ENCODE data around the gene AVL9.
"Not testable (repeated sequence)": the region's sequence is repeated elsewhere in the genome, so short reads cannot be mapped to it uniquely, and the experiment has no call there.

The AVL9 gene

DNA sequence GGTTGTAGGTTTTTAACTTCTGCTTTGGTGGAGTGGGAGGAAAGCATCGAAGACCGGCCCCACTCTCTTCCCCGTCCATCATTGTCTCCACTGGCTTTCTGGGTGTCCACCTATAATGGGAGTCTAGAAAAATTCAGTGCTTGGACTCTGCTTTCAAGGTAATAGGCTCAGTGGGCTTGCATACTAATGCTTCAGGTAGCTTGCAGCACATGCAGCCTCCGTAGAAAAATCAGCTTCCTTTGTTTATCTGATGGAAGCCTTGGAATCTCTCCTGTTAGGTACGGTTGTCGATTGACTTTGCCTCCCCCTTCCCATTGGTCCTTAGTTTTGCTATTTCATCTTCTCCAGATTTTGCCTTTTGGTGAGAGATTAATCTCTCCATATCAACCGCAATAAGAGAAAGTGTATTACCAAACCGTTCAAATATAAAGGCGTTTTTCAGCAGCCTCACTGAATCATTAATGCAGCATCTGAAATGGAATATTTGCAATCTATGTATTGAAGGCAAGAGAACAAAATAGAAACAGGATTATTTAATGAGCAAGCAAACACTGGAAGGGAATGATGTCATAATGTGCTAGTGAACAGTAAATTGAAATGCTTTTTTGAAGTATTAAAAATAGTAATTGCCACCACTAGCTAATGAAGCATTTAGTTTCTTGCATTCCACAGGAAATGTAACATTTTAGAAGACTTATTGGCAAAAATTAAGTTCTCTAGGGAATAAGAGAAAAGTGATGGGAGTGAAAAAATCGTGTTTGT, 944 bp downstream of the AVL9 start:
- DNase-seq (ENCODE audit: low read depth): no peak

DNA sequence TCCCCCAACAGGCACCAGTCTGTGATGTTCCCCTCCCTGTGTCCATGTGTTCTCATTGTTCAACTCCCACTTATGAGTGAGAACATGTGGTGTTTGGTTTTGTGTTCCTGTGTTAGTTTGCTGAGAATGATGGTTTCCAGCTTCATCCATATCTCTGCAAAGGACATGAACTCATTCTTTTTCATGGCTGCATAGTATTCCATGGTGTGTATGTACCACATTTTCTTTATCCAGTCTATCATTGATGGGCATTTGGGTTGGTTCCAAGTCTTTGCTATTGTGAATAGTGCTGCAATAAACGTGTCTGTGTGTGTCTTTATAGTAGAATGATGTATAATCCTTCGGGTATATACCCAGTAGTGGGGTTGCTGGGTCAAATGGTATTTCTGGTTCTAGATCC, 4.5 kb downstream of the AVL9 start:
- DNase-seq (ENCODE audit: low read depth): not testable (repeated sequence)

DNA sequence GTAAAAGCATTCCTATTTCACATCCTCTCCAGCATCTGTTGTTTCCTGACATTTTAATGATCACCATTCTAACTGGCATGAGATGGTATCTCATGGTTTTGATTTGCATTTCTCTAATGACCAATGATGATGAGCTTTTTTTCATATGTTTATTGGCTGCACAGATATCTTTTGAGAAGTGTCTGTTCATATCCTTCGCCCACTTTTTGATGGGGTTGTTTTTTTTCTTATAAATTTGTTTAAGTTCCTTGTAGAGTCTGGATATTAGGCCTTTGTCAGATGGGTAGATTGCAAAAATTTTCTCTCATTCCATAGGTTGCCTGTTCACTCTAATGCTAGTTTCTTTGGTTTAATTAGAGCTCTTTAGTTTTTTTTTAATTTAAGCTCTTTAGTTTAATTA, 4.9 kb downstream of the AVL9 start:
- DNase-seq (ENCODE audit: low read depth): not testable (repeated sequence)

DNA sequence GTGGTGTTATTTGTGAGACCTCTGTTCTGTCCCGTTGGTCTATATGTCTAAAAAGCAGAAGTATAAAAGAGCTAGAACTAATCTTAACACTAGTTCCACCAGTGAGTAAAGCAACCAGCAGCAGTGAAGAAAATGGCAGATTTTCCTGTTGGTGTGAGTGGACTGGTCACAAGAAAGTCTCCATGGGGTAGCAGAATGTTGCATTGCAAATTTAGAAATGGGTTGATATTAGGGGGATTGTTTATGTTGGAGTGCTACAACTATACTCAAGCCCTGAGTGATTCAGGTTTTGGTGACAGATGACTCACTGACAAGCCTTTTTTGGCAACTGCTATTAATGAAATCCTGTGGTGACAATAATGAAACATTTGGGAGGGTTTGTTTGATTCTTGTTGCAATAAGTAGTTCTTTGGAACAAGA, 5.6 kb downstream of the AVL9 start:
- no peak for DNase-seq (ENCODE audit: low read depth)

DNA sequence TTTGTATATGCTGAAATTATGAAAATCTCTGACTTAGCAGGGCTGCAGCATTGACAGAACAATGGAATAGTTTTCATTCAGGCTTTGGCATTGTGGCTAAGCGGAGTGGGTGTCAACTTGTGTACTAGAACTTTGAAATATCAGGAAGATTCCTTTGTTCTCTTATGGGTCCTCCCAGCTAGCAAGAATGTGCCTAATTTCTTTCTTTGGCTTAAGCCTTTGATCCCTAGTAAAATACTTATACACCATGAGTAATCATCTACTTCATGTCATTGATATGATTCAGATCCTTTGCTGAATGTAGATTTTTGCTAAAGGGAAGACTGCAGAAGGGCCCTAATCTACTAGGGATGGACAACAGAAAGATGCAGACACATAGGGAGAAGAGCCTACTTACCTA, 6.2 kb downstream of the AVL9 start:
- no peak for DNase-seq (ENCODE audit: low read depth)

DNA sequence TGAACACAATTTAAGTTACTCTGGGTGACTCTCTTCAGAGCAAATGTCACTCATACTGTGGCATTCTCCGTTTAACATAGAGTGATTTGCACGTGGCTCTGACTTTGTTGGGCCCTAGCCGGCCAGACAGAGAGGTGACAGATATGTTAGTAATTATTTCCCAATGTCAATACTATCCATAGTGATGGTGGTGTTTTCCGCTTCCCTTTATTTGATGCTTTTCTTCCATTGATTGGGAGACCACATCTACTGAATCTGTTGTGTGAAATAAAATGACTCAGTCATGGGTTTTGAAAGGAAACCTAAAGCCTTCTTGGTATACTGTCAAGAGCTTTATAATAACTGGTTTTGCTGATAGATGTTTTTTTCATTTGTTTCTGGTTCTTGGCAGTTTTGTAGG, 7.4 kb downstream of the AVL9 start:
- DNase-seq (ENCODE audit: low read depth): no peak

DNA sequence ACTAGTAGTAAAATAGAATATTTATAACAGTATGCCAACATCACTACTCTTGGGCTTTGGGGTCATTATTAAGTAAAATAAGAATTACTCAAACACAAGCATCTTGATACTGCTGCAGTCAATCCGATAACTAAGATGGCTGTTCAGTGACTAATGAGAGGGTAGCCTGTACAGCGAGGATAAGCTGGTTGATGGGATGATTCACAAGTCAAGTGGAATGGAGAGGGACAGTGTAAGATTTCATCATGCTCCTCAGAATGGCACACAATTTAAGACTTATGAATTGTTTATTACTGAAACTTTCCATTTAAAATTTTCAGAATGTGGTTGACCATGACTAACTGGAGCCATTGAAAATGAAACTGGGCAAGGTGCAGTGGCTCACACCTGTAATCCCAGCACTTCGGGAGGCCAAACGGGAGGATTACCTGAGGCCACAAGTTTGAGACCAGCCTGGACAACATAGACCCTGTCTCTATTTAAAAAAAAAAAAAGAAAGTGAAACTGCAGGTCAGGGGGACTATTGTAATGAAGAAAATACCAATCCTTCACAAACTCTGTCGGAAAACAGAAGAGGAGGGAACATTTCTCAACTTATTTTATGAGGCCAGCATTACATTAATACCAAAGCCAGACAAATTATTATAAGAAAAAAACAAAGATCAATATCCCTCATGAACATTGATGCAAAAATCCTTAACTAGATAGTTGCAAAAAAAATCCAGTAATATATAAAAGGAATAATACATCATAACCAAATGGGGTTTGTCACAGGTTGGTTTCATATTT, 11.2 kb downstream of the AVL9 start:
- peak; percentile 96 for DNase-seq (ENCODE audit: low read depth)

DNA sequence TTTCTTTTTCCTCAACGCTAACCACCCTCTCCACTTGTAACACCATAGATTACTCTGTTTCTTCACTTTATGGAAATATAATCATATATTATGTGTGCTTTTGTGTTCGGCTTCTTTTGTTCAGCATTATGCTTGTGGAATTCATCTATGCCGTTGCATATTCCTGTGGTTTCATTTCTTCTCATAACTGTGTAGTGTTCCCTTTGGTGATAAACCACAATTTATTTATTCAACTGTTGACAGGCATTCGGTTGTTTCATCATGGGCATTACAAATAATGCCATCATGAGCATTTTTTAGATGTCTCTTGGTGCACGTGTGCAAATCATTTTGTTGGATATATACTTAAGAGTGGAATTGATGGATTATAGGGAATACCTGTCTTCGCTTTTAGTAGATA, 12.1 kb downstream of the AVL9 start:
- DNase-seq (ENCODE audit: low read depth): no peak

DNA sequence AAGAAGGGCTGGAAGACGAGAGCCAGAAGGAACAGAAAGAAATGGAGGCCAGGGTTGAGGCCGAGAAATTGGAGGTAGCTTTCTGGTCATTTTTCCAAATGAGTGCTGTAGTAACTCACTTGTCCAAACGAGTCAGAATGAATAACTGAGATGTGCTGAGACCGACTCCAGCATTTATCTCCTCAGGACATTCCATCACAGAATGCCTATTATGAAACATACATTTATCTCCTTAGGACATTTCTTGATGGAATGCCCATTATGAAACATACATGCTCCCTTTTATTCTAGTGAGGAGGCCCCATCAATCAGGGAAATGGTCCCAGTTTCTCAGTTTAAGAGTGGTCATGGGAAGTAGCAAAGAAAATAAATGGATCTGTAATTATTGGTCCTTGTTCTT, 16.5 kb downstream of the AVL9 start:
- no peak for DNase-seq (ENCODE audit: low read depth)

DNA sequence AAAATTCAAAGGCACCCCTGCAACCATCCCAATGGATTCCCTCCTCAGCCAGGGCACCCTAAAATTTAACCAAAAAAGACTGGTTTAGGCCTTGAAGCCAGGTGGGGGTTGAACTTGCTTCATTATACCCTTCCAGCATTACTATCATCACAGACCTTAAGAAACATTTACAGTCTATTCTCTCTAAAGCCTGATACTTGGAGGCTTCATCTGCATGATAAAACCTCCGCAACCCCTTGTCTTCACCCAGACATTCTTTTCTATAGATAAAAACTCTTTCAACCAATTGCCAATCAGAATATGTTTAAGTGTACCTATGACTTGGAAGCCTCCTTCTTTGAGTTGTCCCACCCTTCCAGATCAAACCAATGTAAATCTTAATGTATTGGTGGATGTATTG, 17.9 kb downstream of the AVL9 start:
- DNase-seq (ENCODE audit: low read depth): no peak

DNA sequence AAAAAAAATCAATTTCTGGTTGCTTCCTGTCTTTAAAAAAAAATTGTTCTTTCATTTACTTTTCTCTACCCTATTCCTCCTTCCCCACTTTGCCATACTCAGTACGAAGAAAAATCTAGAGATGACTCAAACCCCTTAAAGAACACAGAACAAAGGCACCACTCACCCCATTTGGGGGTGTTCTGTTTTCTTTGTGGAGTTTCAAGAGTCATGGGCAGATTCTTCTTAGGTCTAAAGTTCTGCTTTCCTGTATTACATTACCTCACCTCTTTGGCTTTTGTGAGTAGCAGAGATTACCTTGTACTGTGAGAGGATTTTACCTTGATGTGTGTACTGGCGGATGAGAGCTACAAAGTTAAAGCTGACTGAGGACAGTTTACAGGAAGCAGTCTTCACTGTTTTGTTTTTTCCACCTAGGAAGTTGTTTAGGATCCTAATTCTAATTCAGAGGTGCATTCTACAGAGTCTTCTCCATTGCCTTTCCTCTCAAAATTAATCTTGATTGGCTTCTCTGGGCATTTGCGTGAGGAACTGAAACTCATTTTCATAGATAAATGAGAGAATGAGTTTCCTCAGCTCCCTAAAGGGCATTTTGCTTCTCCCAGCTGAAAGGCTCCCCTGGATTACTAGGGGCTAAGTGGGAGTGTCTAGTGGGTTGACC, 20.7 kb downstream of the AVL9 start:
- no peak for DNase-seq (ENCODE audit: low read depth)

DNA sequence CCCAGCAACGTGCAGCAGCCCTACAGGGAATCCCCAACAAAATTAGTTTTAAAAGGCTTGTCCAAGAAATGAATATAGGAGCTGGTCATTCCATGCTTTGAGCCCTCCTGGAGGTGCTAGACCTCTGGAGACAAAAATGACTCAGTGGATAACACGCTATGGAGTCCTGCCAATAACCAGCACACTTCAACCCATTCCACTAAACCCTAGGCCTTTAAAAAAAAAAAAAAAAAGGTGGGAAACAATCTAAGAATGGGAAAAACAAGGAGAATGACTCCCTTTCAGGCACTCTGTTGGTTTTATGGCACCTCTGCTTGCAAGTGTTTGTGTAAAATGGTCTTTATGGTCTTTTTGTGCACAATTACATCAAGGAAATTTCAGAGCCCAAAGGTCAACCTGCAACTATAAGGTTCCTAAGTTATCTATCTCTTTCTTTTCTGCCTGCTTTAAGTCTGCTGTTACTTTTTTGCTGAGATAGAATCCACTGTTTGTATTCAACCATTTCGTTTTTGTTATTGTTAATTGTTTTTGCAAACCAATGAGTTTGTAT, 21.3 kb downstream of the AVL9 start:
- DNase-seq (ENCODE audit: low read depth): no peak

DNA sequence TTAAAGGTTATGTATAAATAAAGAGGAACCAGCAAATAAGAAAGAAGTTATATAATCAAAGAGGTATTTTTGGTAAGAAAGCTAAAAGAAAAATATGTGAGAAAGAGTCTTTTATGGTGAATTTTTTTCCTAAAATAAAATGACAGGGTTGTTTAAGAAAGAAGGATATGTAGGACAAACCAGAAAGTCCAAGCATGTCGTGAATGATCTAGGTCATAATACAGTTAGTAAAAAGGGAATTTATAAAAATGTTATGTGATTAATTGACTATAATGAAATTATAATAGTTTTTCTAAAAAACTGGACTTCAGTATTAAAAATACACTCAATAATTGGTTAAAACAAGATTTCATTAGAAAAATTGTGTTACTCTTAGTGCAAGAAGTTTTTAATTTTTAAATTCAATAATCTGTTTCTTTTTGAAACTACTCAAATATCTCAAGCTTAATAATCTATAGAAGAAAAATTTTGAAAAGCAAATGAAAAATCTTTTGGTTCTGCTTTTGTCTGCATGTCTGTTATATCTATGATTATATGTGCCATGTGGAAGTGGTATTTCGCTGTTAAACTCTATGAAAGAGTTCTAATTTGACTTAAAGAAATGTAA, 23.3 kb downstream of the AVL9 start:
- DNase-seq (ENCODE audit: low read depth): no peak

DNA sequence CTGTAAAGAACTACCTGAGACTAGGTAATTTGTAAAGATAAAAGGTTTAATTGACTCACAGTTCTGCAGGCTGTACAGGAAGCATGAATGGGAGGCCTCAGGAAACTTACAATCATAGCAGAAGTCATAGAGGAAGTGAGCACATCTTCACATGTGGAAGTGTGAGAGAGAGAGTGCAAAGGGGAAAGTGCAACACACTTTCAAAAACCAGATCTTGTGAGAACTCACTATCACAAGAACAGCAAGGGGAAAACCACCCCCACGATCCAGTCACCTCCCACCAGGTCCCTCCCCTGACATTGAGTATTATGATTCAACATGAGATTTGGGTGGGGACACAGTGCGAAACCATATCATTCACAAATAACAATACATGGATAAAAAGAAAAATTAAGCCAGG, 24.5 kb downstream of the AVL9 start:
- DNase-seq (ENCODE audit: low read depth): no peak

DNA sequence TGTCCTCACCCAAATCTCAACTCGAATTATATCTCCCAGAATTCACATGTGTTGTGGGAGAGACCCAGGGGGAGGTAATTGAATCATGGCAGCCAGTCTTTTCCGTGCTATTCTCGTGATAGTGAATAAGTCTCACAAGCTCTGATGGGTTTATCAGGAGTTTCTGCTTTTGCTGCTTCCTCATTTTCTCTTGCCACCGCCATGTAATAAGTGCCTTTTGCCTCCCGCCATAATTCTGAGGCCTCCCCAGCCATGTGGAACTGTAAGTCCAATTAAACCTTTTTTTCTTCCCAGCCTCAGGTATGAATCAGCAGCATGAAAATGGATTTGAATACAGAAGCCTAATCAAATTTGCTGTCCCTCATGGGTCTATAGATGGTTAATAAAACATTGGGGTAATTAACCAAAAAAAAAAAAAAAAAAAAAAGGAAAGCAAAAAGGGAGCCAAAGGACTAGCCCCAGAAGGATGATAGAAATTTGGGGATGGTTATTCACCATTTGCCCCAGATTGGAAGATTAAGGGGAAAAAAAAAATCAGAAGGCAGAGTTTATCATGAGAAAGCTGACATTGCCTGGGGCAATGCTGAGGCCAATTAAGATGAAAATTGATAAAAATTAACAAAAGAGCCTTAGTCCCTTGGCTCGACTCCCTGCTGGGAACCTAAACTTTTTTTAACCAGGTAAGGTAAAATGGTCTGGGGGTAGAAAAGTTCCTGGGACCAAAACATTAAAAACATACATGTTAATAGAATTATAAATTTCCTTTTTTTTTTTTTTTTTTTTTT, 27.6 kb downstream of the AVL9 start:
- no peak for DNase-seq (ENCODE audit: low read depth)

DNA sequence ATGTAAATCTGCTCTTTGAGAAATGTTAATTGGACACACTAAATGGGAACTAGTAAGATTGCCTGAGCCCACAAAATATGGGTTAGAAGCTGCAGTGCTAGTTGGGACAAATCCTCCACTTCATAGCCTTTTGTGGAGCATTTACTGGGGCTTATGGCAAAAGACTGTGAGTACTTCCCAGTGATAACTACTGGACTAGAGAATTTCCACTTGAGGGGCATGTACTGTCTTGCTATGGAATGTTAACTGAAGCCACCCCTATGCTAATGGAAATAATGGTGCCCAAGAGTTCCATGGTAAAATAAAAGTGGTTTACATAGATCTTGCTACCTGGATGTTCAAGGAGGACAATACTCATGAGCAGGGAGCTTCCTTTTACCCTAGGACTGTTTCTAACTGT, 29.3 kb downstream of the AVL9 start:
- DNase-seq (ENCODE audit: low read depth): no peak

DNA sequence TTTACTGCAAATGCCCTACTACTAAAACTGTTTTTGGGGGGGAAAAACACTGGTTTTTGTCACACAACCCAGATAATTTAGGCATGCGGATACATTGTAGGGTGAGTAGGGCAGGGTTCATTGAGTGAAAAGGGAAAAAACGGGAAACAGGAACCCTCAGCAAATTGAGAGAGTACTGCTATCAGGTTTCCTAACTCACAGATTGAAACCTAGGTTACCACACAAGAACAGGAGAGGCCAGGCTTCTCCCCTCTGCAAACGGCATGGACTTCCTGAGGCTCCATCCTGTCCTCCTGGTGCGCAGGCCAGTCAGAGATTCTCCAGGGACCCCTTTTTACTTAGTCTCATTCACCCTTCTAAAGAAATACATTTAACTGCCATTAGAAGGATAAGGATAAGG, 30.6 kb downstream of the AVL9 start:
- no peak for DNase-seq (ENCODE audit: low read depth)

DNA sequence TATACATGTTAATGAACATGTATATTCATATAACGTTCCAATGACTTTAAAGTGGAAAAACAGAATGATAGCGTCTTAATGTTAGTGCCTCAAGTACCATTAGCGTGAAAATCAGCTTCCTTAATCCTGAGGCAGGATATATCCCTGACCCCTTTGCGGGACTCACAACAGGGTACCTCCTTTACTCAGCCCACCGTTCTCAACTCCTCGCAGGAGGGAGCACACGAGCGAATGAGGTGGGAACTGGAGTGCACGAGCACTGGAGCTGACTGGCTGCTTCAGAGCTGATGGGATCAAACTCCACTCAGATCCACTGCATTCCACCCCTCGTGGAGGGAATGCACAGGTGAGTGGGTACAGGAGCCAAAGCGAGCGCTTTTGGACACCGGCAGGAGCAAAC, 36.1 kb downstream of the AVL9 start:
- no peak for DNase-seq (ENCODE audit: low read depth)

DNA sequence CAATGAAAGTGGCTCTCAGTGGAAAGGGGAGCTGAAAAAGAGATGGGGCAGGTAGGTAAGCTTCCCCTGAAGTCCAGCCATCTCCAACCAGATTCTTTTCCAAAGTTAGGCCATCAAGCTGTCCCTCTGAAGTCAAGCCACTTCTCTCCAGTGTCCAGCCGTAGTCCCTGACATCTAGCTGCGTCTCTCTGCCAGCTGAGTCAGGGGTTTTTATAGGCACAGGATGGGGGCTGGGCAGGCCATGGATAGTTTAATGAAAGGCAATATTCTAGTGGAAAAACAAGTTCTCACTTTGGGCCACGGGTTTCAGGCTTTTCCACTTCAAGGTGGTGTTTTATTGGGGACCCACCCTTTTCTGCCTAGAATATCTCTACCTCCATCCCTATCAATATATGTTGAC, 36.8 kb downstream of the AVL9 start:
- no peak for DNase-seq (ENCODE audit: low read depth)

DNA sequence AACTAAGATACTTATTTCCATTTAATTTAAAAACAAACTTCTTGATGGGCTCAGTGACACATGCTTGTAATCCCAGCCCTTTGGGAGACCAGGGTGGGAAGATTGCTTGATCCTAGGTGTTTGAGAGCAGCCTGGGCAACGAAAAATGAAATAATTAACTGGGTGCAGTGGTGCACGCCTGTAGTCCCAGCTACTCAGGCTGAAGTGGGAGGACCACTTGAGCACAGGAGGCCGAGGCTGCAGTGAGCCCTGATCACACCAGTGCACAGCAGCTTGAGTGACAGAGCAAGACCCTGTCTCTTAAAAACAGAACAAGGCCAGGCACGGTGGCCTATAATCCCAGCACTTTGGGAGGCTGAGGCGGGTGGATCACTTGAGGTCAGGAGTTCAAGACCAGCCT, 37.4 kb downstream of the AVL9 start:
- DNase-seq (ENCODE audit: low read depth): no peak

DNA sequence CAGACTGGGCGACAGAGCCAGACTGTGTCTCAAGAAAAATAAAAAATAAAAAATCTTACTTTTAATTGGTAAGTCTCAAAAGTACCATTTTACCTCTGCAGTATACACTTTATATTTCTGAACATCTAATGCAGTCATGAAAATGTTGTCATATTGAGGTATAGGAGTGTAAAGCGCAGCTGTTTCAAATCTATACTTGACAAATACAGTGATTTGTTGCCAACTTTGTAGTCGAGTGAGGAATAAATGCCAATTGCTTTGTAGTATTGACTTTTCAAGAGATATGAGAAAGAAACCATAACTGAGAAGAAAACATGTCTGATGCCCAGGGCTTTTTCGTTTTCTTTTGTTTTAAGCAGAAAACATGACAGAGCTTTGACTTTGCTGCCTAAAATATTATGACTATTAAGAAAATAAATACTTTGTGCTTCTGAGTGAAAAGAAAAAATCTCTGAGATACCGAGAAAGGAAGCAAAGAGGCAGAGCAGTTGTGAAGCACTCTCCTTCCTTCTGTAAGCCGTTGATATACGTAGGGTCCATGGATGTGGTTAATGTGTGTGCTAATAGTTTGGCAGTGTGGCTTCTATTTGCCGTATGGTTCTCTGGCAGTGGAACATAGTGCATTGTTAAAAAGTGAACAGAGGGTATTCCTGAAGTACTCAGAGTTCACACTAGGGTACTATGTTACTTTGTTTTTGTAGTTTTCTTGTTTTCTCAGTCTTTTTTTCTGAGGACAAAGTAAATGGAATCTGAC, 38.2 kb downstream of the AVL9 start:
- no peak for DNase-seq (ENCODE audit: low read depth)
